Central memory CD4-positive, alpha-beta T cell (primary cell): ENCODE results near the gene PEX14.

ENCODE experiments used
- DNase-seq: peaks from one replicate; pipeline ENCODE4 v3.0.0; 2022

PEX14 gene

GRCh38 chr1:10667861-10668761 is 193.4 kb downstream of the PEX14 start:
- DNase-seq: no peak

- DNase-seq: no peak
These were observed 194.8 kb downstream of the PEX14 start for GRCh38 chr1:10669570-10669969.

GRCh38 chr1:10670190-10670589 is 195.4 kb downstream of the PEX14 start:
- DNase-seq: no peak

GRCh38 chr1:10671090-10671489 is 196.3 kb downstream of the PEX14 start:
- no peak for DNase-seq

GRCh38 chr1:10671622-10672342 is 197.0 kb downstream of the PEX14 start:
- no peak for DNase-seq

- no peak for DNase-seq
These were observed 197.7 kb downstream of the PEX14 start for GRCh38 chr1:10672343-10673050.

GRCh38 chr1:10673109-10673711 is 198.5 kb downstream of the PEX14 start:
- no peak for DNase-seq

GRCh38 chr1:10674222-10674621 is 199.5 kb downstream of the PEX14 start:
- DNase-seq: no peak

GRCh38 chr1:10674700-10675609 is 200.2 kb downstream of the PEX14 start:
- DNase-seq: no peak

GRCh38 chr1:10675813-10676212 is 201.1 kb downstream of the PEX14 start:
- DNase-seq: no peak

GRCh38 chr1:10676963-10677362 is 202.2 kb downstream of the PEX14 start:
- DNase-seq: no peak

- DNase-seq: no peak
These were observed 203.0 kb downstream of the PEX14 start for GRCh38 chr1:10677491-10678391.

- no peak for DNase-seq
These were observed 203.7 kb downstream of the PEX14 start for GRCh38 chr1:10678402-10678801.

- no peak for DNase-seq
These were observed 204.1 kb downstream of the PEX14 start for GRCh38 chr1:10678852-10679251.

- no peak for DNase-seq
These were observed 204.9 kb downstream of the PEX14 start for GRCh38 chr1:10679496-10680220.
